ENCODE results near the gene FAM131C. TPM values are rescaled to one million over a fixed set of nuclear protein-coding genes. Genes with fewer than 3 reads are reported as not detected.
"Not testable (repeated sequence)": the region's sequence is repeated elsewhere in the genome, so short reads cannot be mapped to it uniquely, and the experiment has no call there.

Gene FAM131C
- total RNA-seq, 1 experiment from 2014 or later, result 0.41 TPM

DNA sequence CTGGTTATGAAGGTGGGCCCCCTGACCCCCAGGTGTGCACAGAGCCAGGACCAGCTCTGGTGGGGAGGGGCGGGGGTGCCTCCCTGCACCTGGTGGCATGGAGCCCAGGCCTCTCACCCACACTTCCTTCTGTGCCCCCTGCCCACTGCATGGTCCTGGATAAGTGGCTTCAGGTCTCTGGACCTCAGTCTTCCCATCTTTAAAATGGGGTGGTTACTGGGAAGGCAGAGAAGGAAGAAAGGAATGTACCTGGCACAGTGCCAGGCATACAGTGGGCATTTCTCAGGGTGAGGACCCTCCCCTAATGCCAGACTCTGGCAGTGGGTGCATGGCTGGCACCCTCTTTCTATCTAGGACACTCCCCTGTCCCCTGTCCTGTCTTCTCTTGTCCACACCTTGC is 44.2 kb downstream of the FAM131C start:
- H3K27me3 ChIP-seq (replicated peaks; ENCODE audit: control insufficient read depth, insufficient read depth, low read length), result no peaks in the 10 kb centered on the region
- no peak overlapping the region for H3K4me3 Mint-ChIP-seq (ENCODE audit: unreplicated experiment)
- no peak overlapping the region for H3K27ac Mint-ChIP-seq (ENCODE audit: unreplicated experiment)
- no TSS peak for BruUV-seq (replicated peaks)
- TF ChIP-seq, protein P1, sequence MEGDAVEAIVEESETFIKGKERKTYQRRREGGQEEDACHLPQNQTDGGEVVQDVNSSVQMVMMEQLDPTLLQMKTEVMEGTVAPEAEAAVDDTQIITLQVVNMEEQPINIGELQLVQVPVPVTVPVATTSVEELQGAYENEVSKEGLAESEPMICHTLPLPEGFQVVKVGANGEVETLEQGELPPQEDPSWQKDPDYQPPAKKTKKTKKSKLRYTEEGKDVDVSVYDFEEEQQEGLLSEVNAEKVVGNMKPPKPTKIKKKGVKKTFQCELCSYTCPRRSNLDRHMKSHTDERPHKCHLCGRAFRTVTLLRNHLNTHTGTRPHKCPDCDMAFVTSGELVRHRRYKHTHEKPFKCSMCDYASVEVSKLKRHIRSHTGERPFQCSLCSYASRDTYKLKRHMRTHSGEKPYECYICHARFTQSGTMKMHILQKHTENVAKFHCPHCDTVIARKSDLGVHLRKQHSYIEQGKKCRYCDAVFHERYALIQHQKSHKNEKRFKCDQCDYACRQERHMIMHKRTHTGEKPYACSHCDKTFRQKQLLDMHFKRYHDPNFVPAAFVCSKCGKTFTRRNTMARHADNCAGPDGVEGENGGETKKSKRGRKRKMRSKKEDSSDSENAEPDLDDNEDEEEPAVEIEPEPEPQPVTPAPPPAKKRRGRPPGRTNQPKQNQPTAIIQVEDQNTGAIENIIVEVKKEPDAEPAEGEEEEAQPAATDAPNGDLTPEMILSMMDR (IDR thresholded peaks at IDR 0.05; ENCODE audit: insufficient read depth in 1 of 2, low read depth in 1 of 2, low read length in 1 of 2, severe bottlenecking in 1 of 2, unreplicated experiment in 1 of 2), result no peak
- ChIA-PET CTCF (no interaction called here), POLR2A (no interaction called here)
- no peak overlapping the region for H3K4me3 ChIP-seq (ENCODE audit: low read depth, low read length)
- DNase-seq, result no peak
- H3K9me3 ChIP-seq, result no peaks in the 10 kb centered on the region
- H3K4me1 Mint-ChIP-seq (ENCODE audit: low read depth, unreplicated experiment), result no peaks in the 10 kb centered on the region
- intact Hi-C loops (cut with micrococcal nuclease; ENCODE audit: unreplicated experiment), result no loop called here
- no peaks in the 10 kb centered on the region for H3K36me3 Mint-ChIP-seq (ENCODE audit: insufficient read depth, unreplicated experiment)
- no peaks in the 10 kb centered on the region for H3K4me1 ChIP-seq
- H3K9me3 Mint-ChIP-seq (ENCODE audit: unreplicated experiment), result no peaks in the 10 kb centered on the region
- H3K27me3 Mint-ChIP-seq (ENCODE audit: insufficient read depth, unreplicated experiment), result no peaks in the 10 kb centered on the region
- no peaks in the 10 kb centered on the region for H3K36me3 ChIP-seq (ENCODE audit: control insufficient read depth, insufficient read depth, low read length)

DNA sequence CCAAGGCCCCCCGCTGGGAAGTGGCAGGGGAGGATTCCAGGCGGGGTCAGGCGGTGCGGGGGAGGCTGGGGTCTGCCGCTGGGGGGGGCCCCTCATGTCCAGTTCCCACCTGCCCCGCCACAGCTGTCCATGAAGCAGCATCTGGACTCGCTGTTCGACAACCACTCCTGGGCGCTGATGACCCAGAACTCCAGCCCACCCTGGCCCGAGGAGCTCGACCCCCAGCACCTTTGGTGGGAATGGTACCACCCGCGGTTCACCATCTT is 44.5 kb downstream of the FAM131C start:
- H3K9me3 Mint-ChIP-seq (ENCODE audit: unreplicated experiment); H3K4me3 Mint-ChIP-seq (ENCODE audit: unreplicated experiment); H3K4me3 ChIP-seq (ENCODE audit: low read depth, low read length); intact Hi-C loops (cut with micrococcal nuclease; ENCODE audit: unreplicated experiment); CTCF ChIA-PET; POLR2A ChIA-PET; H3K36me3 Mint-ChIP-seq (ENCODE audit: insufficient read depth, unreplicated experiment); H3K9me3 ChIP-seq; H3K27me3 Mint-ChIP-seq (ENCODE audit: insufficient read depth, unreplicated experiment); DNase-seq; BruUV-seq (replicated peaks); H3K4me1 Mint-ChIP-seq (ENCODE audit: low read depth, unreplicated experiment); H3K4me1 ChIP-seq; H3K27me3 ChIP-seq (replicated peaks; ENCODE audit: control insufficient read depth, insufficient read depth, low read length); H3K36me3 ChIP-seq (ENCODE audit: control insufficient read depth, insufficient read depth, low read length); H3K27ac Mint-ChIP-seq (ENCODE audit: unreplicated experiment): not testable (repeated sequence)

DNA sequence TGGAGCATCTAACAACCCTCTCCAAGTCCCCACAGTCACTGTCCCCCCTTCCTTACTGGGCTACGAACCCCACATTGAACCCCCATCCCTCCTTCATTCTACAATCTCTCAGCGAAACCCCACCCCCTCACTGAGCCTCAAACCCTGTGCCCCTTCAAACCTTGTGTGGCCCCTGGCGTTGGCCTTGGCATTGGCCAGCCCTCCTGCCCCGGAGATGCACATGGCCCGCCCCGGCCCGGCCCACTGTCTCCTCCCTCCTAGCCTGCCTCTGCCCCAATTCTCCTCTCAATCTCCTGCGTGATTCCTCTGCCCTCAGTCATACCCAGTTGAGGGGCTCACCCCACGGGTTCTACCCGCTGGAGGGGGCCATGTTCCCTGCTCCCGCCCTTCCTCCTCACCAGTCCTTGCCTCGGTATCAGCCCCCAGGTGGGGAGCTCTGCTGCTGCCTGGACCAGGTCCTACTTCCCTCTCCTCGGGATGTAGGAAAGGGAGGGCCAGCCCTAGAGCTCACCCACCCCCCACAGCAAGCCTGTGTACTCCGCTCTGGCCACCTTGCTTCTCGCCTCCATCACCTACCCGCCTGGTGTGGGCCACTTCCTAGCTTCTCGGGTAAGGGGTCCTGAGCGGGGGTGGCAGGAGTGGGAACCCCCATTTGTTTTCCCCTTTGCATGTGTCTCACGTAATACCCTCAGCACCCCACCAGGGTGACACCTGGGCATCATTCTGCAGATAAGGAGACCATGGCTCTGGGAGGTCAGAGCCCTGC is 45.0 kb downstream of the FAM131C start:
- no peaks in the 10 kb centered on the region for H3K4me1 Mint-ChIP-seq (ENCODE audit: low read depth, unreplicated experiment)
- H3K4me3 ChIP-seq (ENCODE audit: low read depth, low read length), result no peak overlapping the region
- intact Hi-C loops (cut with micrococcal nuclease; ENCODE audit: unreplicated experiment), result no loop called here
- ChIA-PET CTCF (interaction anchor here (0.6 kb wide), 1 partner anchor 20 kb away, joined by 3 read pairs; no protein-coding TSS in a partner anchor), POLR2A (no interaction called here)
- DNase-seq, result no peak
- TF ChIP-seq, protein P1 (IDR thresholded peaks at IDR 0.05; ENCODE audit: insufficient read depth in 1 of 2, low read depth in 1 of 2, low read length in 1 of 2, severe bottlenecking in 1 of 2, unreplicated experiment in 1 of 2), result no peak
- H3K4me1 ChIP-seq, result no peaks in the 10 kb centered on the region
- no peak overlapping the region for H3K27ac Mint-ChIP-seq (ENCODE audit: unreplicated experiment)
- no peaks in the 10 kb centered on the region for H3K27me3 ChIP-seq (replicated peaks; ENCODE audit: control insufficient read depth, insufficient read depth, low read length)
- no peaks in the 10 kb centered on the region for H3K27me3 Mint-ChIP-seq (ENCODE audit: insufficient read depth, unreplicated experiment)
- no TSS peak for BruUV-seq (replicated peaks)
- H3K4me3 Mint-ChIP-seq (ENCODE audit: unreplicated experiment), result no peak overlapping the region
- no peaks in the 10 kb centered on the region for H3K36me3 Mint-ChIP-seq (ENCODE audit: insufficient read depth, unreplicated experiment)
- no peaks in the 10 kb centered on the region for H3K9me3 ChIP-seq
- no peaks in the 10 kb centered on the region for H3K36me3 ChIP-seq (ENCODE audit: control insufficient read depth, insufficient read depth, low read length)
- H3K9me3 Mint-ChIP-seq (ENCODE audit: unreplicated experiment), result no peaks in the 10 kb centered on the region

Measured in Caco-2 (cell line).